ENCODE measurements around the gene CRYGC. TPM values are rescaled to one million over a fixed set of nuclear protein-coding genes. Genes with fewer than 3 reads are reported as not detected.
"Not testable (repeated sequence)": the region's sequence is repeated elsewhere in the genome, so short reads cannot be mapped to it uniquely, and the experiment has no call there.

The CRYGC gene
- total and polyA plus RNA-seq, 2 of the 13 experiments (the other 11 are each of a cell fraction or from before 2014, with no cell fraction given) = 0.20 to 0.27 TPM

DNA sequence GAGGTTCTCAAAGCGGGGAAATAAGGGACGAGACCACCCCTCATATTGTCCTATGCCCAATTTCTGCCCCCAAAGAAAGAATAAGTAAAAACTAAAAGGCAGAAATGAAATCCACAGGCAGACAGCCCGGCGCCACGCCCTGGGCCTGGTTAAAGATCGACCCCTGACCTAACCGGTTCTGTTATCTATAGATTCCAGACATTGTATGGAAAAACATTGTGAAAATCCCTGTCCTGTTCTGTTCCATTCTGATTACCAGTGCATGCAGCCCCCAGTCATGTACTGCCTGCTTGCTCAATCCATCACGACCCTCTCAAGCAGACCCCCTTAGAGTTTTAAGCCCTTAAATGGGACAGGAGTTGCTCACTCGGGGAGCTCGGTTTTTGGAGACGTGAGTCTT is 12.2 kb downstream of the CRYGC start:
- H3K4me2 ChIP-seq (ENCODE audit: low read depth, low read length); H4K20me1 ChIP-seq (ENCODE audit: insufficient read depth, low read length); CTCF ChIA-PET (ENCODE audit: low intra/inter-chr PET ratio, low total read pairs); H3K4me3 ChIP-seq (replicated peaks in 1 of 3; ENCODE audit: insufficient read depth in 1 of 3, low read depth in 2 of 3, low read length in 3 of 3); DNase-seq (ENCODE audit: low spot score); FAIRE-seq; intact Hi-C loops (cut with micrococcal nuclease; ENCODE audit: unreplicated experiment); H3K79me2 ChIP-seq (ENCODE audit: insufficient read depth, low read length); H3K27ac ChIP-seq (ENCODE audit: extremely low read length, insufficient read depth, low read length); H3K9ac ChIP-seq (ENCODE audit: insufficient read depth, low read depth, low read length); POLR2A ChIA-PET; BruUV-seq (replicated peaks); in situ Hi-C loops (cut with HindIII; ENCODE audit: extremely low pct_ligation_motif_present, low pct_unique_long_range_greater_than_20kb); H3K9me3 ChIP-seq (ENCODE audit: low read length); H2AFZ ChIP-seq (ENCODE audit: low read length); H3K36me3 ChIP-seq (replicated peaks in 1 of 2; ENCODE audit: control insufficient read depth in 1 of 2, insufficient read depth in 2 of 2, low read length in 2 of 2); ATAC-seq; TF ChIP-seq NR2F6 (CRISPR knock-in tag; IDR thresholded peaks at IDR 0.05): not testable (repeated sequence)
- Histone ChIP-seq H3K27me3 (ENCODE audit: control insufficient read depth in 1 of 2, insufficient read depth in 2 of 2, low read length in 2 of 2) (peaks cover 1 to 11% of the 10 kb centered on the region in 2 experiments; a peak in 2 of 5 replicates), H3K4me1 (ENCODE audit: insufficient read depth, low read length) (peaks cover 30% of the 10 kb centered on the region)
- peak; percentile 16; the same call in 1 of the 2 replicates for TF ChIP-seq NR2F6 (IDR thresholded peaks at IDR 0.05)
- 41% methylated on average over 11 of the region's 11 CpGs for WGBS (ENCODE audit: low lambda C conversion rate)

DNA sequence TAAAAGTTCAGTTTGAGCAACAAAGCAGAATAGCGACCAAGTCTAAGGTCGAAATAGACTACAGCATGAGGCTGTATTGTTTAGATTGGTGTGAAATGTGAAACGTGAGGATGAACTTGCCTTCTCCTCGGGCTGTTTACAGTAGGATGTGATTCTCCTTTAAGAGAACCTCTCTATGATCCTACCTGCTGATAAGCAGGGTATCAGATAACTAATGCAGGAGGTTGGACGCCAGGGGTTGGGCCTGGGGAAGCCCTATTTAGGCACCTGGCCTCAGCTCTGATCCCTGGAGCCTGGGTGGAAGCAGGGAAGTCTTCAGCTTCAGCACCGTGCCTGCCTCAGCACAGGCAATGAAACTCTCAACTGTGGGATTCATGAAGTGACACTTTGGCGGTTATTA is 16.7 kb downstream of the CRYGC start:
- peak overlapping the region; percentile 61 for H2AFZ ChIP-seq (ENCODE audit: low read length)
- ATAC-seq (peak; percentile 66), DNase-seq (ENCODE audit: low spot score) (no peak), FAIRE-seq (no peak)
- H4K20me1 ChIP-seq (ENCODE audit: insufficient read depth, low read length) = no peaks in the 10 kb centered on the region
- CTCF ChIA-PET (ENCODE audit: low intra/inter-chr PET ratio, low total read pairs) = no interaction called here
- intact Hi-C loops (cut with micrococcal nuclease; ENCODE audit: unreplicated experiment) (no loop called here), in situ Hi-C loops (cut with HindIII; ENCODE audit: extremely low pct_ligation_motif_present, low pct_unique_long_range_greater_than_20kb) (no loop called here)
- H3K9ac ChIP-seq (ENCODE audit: insufficient read depth, low read depth, low read length) = no peak overlapping the region
- no peaks in the 10 kb centered on the region for H3K79me2 ChIP-seq (ENCODE audit: insufficient read depth, low read length)
- 8% methylated on average over 7 of the region's 7 CpGs for WGBS (ENCODE audit: low lambda C conversion rate)
- H3K4me3 ChIP-seq (replicated peaks in 1 of 3; ENCODE audit: insufficient read depth in 1 of 3, low read depth in 2 of 3, low read length in 3 of 3) = no peak overlapping the region
- H3K4me2 ChIP-seq (ENCODE audit: low read depth, low read length) = peak overlapping the region; percentile 21; the same call in 1 of the 2 replicates
- BruUV-seq (replicated peaks) = no TSS peak
- peaks cover 1 to 11% of the 10 kb centered on the region in 2 experiments; a peak in 2 of 5 replicates for H3K27me3 ChIP-seq (ENCODE audit: control insufficient read depth in 1 of 2, insufficient read depth in 2 of 2, low read length in 2 of 2)
- POLR2A ChIA-PET = no interaction called here
- no peaks in the 10 kb centered on the region for H3K36me3 ChIP-seq (replicated peaks in 1 of 2; ENCODE audit: control insufficient read depth in 1 of 2, insufficient read depth in 2 of 2, low read length in 2 of 2)
- H3K4me1 ChIP-seq (ENCODE audit: insufficient read depth, low read length) = peaks cover 28% of the 10 kb centered on the region
- no peaks in the 10 kb centered on the region for H3K9me3 ChIP-seq (ENCODE audit: low read length)
- TF ChIP-seq ZSCAN31 (CRISPR knock-in tag; IDR thresholded peaks at IDR 0.05; ENCODE audit: low read depth) (no peak), SP2 (CRISPR knock-in tag; IDR thresholded peaks at IDR 0.05) (no peak), CBX2 (IDR thresholded peaks at IDR 0.05; ENCODE audit: low read depth, low read length) (no peak), CBX2 (CRISPR knock-in tag; IDR thresholded peaks at IDR 0.05; ENCODE audit: low read depth) (no peak), KLF12 (CRISPR knock-in tag; IDR thresholded peaks at IDR 0.05; ENCODE audit: borderline replicate concordance) (no peak), MYC (CRISPR knock-in tag; IDR thresholded peaks at IDR 0.05; ENCODE audit: borderline replicate concordance) (no peak), ZNF558 (CRISPR knock-in tag; IDR thresholded peaks at IDR 0.05; ENCODE audit: borderline replicate concordance) (no peak), MZF1 (CRISPR knock-in tag; IDR thresholded peaks at IDR 0.05; ENCODE audit: borderline replicate concordance) (no peak), ZNF12 (CRISPR knock-in tag; IDR thresholded peaks at IDR 0.05) (no peak), ZNF335 (CRISPR knock-in tag; IDR thresholded peaks at IDR 0.05) (no peak)
- TF ChIP-seq, protein P1, sequence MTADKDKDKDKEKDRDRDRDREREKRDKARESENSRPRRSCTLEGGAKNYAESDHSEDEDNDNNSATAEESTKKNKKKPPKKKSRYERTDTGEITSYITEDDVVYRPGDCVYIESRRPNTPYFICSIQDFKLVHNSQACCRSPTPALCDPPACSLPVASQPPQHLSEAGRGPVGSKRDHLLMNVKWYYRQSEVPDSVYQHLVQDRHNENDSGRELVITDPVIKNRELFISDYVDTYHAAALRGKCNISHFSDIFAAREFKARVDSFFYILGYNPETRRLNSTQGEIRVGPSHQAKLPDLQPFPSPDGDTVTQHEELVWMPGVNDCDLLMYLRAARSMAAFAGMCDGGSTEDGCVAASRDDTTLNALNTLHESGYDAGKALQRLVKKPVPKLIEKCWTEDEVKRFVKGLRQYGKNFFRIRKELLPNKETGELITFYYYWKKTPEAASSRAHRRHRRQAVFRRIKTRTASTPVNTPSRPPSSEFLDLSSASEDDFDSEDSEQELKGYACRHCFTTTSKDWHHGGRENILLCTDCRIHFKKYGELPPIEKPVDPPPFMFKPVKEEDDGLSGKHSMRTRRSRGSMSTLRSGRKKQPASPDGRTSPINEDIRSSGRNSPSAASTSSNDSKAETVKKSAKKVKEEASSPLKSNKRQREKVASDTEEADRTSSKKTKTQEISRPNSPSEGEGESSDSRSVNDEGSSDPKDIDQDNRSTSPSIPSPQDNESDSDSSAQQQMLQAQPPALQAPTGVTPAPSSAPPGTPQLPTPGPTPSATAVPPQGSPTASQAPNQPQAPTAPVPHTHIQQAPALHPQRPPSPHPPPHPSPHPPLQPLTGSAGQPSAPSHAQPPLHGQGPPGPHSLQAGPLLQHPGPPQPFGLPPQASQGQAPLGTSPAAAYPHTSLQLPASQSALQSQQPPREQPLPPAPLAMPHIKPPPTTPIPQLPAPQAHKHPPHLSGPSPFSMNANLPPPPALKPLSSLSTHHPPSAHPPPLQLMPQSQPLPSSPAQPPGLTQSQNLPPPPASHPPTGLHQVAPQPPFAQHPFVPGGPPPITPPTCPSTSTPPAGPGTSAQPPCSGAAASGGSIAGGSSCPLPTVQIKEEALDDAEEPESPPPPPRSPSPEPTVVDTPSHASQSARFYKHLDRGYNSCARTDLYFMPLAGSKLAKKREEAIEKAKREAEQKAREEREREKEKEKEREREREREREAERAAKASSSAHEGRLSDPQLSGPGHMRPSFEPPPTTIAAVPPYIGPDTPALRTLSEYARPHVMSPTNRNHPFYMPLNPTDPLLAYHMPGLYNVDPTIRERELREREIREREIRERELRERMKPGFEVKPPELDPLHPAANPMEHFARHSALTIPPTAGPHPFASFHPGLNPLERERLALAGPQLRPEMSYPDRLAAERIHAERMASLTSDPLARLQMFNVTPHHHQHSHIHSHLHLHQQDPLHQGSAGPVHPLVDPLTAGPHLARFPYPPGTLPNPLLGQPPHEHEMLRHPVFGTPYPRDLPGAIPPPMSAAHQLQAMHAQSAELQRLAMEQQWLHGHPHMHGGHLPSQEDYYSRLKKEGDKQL (CRISPR knock-in tag; IDR thresholded peaks at IDR 0.05; ENCODE audit: low read depth) = no peak
- TF ChIP-seq, protein P2, sequence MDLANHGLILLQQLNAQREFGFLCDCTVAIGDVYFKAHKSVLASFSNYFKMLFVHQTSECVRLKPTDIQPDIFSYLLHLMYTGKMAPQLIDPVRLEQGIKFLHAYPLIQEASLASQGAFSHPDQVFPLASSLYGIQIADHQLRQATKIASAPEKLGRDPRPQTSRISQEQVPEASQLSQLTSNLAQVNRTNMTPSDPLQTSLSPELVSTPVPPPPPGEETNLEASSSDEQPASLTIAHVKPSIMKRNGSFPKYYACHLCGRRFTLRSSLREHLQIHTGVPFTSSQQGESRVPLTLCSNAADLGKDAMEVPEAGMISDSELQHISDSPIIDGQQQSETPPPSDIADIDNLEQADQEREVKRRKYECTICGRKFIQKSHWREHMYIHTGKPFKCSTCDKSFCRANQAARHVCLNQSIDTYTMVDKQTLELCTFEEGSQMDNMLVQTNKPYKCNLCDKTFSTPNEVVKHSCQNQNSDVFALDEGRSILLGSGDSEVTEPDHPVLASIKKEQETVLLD (CRISPR knock-in tag; IDR thresholded peaks at IDR 0.05; ENCODE audit: low read depth) = no peak
- no peak overlapping the region for H3K27ac ChIP-seq (ENCODE audit: extremely low read length, insufficient read depth, low read length)

Data from HepG2 (cell line).